Bone marrow (tissue), 2 donors: Measurements from ENCODE around the gene PAK1.

Experiments used
- DNase-seq, 2 donors: peaks; one replicate each; lab custom pipeline; 2025; lab: John Stamatoyannopoulos, UW

PAK1 gene

GRCh38 chr11:77370217-77370616 is 103.7 kb downstream of the PAK1 start:
- DNase-seq: no peak

- DNase-seq: no peak
Observed at GRCh38 chr11:77361184-77361583, 112.7 kb downstream of the PAK1 start.

DNA sequence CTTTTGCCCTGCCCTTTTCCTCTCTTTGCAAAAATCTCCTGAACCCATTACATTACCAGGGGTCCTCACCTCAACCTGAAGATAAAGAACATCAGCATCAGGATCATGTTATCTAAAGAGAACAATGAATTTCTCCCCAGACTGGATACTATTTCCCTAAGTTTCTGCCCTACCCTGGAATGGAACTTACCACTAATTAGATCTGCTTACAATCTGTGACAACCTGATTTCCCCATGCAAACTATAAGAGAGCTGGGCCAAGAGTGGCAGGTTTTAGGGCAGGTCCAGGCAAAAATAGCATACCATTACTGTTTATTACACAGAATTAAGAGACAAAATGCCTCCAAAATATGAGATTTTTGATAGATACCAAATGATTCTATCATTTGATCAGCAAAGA is 114.4 kb downstream of the PAK1 start:
- DNase-seq: no peak

- peak in 1 of 2 donors; percentile 7 for DNase-seq
Observed at GRCh38 chr11:77353131-77353530, 120.8 kb downstream of the PAK1 start.

- no peak for DNase-seq
Observed at GRCh38 chr11:77351281-77351886, 122.5 kb downstream of the PAK1 start.

- DNase-seq: no peak
Observed at GRCh38 chr11:77347948-77348347, 125.9 kb downstream of the PAK1 start.

DNA sequence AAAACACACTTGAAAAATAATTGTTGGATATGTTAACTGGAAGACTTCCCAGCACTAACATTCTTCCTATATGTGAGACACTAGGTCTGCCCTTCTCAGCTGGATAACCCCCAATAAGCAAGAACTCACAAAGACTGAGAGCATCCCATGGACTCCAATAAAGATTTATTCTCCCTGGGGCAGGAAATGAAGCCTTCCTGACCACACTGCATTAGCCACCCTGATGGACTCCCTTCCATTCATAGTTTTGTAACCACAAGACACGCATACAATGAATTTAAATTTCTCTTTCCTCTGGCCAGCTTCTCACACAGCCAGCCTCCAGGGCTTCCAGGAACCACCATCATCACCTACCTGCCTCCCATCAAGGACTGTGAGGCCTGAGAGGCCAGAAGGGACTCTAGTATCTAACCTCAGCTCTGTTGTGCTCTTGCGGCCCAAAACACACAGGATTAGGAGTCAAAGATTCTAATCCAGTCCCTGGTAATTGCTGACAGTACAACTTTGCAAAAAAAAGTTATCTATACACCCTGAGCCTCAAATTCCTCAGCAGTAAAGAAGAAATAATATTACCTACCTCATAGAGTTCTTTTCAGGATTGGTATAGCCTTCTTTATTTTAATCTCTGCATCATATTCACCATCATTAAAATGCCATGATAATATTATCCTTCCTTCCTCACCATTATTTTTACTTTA is 126.8 kb downstream of the PAK1 start:
- DNase-seq: no peak

DNA sequence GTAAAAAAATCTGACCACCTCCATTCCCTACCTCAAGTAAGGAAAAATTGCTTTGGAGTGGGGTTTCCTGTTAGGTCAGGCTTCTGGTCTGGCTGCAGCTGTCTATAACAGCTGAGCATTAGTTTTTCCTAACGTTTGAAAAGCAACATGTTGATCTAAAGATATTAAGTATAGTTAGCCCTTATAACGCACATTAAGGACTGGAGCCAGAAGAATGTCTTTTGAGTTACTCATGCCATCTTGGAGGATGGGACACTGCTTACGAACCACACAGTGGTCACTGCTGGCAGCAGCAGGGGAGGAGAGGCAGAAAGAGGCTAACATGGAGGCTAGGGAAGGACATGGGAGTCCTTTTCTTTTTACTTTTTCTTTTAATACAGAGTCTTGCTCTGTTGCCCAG is 128.3 kb downstream of the PAK1 start:
- DNase-seq: no peak

- no peak for DNase-seq
Observed at GRCh38 chr11:77340501-77340900, 133.4 kb downstream of the PAK1 start.

DNA sequence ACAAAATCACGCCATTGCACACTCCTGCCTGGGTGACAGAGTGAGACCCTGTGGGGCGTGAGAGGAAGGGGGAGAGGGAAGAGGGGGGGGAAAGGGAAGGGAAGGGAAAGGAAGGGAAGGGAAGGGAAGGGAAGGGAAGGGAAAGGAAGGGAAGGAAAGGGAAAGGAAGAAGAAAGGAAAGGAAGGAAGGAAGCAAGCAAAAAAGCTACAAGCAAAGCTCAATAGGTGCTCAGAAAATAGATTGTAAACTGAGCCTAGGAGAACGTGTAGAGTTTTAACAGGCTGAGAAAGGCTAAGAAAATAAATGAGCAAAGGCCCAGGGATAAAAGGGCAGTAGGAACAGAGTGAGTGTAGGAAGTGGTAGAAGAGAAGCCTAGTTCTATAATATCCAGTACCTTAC is 141.6 kb downstream of the PAK1 start:
- DNase-seq: no peak

GRCh38 chr11:77325159-77325558 is 148.7 kb downstream of the PAK1 start:
- no peak for DNase-seq

DNA sequence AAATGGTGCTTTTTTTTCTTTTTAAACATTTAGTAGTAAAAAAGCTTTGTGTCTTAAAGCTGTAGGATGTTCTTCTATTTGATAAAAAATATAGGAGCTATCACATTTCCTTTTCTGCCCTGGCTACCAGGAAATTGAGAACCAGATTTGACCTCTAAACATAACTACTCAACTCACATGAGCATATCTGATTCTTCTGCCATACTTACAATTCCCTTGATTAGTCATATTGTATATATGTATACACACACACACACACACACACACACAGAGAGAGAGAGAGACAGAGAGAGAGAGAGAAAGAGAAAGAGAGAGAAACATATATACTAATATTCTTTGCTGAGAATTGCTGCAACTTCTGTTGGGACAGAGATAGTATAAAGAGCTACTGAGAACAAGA is 149.4 kb downstream of the PAK1 start:
- DNase-seq: no peak

DNA sequence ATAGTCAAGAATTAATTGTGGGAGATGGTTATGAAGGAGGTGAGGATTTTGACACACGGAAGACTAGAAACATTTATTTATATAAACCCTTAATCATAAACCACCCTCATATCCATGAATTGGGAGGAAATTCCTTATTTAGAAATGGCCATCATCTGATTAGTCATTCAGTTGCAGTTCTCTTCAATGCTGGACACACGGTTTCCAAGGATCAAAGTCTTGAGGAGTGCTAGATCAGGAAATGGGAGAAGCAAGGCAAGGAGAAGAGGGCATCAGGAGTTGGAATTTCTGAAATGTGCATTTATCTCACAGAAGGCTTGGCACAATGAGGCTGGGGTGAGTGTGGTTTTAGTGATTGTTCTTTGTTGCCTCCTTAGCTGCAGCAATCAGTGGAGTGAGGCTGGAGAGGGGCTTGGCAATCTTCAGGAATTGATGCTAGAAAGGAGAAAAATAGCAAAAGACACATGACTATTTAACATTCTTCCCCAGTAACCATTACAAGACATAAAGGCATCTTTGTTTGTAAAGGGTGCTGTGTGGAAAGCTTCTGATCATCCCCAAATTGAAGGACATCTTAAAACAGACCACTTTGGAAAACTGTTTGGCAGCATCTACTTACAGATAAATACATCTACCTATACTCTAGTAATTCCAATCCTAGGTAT is 150.8 kb downstream of the PAK1 start:
- DNase-seq: no peak

DNA sequence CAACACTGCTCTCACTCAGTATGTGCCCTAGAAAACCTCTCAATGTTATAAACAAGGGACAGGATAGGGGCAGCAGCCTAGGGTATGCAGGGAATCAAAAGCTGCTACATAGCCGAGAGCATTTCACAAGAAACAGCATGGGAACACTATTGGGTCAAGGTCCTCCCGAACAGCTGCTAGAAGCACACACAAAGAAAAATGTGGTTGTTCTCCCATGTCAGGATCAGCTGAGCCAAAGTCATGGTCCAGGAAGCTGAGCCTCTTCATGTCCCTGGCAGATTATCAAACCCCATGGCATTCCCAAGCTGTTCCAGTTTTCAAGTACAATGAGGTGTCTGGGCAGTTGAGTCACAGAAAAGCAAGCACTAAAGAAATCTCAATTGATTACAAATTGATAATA is 151.4 kb downstream of the PAK1 start:
- no peak for DNase-seq

DNA sequence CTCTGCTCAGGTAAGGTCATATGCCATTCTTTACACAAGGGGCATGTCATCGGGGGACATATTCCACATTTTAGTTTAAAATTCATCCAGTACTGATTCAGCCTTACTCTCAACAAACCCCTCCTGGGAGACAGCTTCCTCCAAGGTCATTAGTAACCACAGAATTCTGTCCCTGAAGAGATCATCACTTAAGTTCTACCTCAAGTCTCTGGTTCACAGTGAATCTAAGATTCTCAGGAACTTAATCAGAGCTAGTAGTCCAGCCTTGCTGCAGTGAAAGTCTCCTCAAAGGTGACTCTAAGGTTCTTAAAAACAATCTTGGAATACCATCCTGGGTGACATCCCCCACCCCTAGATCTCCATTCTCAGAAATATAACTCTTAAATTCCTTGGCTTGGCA is 153.5 kb downstream of the PAK1 start:
- no peak for DNase-seq

GRCh38 chr11:77318600-77318999 is 155.3 kb downstream of the PAK1 start:
- no peak for DNase-seq

DNA sequence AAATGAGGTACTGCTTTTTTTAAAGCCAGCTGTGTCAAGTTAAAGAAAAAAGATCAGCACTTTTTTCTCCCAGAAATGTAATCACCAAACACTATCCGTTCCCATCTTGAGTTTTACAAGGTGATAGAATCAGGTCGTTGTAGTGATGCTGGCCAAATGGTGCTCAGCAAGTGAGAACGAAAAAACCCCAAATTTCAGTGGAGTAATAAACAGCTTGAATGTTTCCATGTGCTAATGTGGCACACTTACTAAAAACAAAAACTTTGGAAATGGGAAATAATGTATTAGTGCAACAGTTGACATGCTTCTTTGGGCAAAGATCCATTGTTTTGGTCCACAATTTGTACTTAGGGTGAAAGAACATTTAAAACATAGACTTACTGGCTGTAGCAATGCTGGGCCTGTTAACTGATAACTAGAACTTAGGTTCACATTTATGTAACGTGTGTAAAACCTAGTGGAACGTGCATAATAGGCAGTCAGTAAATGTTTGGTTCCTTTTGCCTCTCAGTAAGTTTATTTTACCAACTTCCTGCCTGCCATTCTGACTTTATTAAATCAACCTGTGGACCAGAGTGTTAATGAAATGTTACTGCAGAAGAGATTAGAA is 157.1 kb downstream of the PAK1 start:
- DNase-seq: no peak

- no peak for DNase-seq
Observed at GRCh38 chr11:77312107-77312506, 161.8 kb downstream of the PAK1 start.

- no peak for DNase-seq
Observed at GRCh38 chr11:77311701-77312100, 162.2 kb downstream of the PAK1 start.

- no peak for DNase-seq
Observed at GRCh38 chr11:77310721-77311120, 163.2 kb downstream of the PAK1 start.

DNA sequence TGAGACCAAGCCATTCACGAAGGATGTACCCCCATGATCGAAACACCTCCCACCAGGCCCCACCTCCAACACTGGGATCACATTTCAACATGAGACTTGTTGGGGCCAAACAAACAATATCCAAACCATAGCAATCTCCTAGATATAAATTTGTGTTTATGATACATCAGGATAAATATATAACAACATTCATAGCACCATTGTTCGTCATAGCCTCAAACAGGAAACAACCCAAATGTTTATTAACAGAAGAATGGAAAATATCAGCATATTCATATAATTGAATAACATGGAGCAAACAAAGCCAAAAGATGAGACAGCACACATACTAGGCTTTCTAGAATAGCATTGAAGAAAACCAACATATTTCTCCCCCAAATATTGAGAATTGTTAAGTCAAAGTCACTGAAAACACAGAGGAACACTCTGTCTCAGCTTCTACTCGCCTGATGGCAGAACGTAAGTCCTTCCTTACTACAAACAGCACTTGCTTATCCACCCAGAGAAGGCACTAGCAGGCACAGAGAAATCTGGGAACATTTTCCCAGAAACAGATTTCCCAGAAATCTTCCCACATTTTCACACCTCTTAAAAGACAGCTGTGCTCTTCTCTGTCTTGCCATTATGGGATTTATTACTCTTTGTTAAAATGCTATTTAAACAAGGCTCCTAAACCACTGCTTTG is 164.4 kb downstream of the PAK1 start:
- DNase-seq: no peak

GRCh38 chr11:77308838-77309237 is 165.1 kb downstream of the PAK1 start:
- DNase-seq: no peak

DNA sequence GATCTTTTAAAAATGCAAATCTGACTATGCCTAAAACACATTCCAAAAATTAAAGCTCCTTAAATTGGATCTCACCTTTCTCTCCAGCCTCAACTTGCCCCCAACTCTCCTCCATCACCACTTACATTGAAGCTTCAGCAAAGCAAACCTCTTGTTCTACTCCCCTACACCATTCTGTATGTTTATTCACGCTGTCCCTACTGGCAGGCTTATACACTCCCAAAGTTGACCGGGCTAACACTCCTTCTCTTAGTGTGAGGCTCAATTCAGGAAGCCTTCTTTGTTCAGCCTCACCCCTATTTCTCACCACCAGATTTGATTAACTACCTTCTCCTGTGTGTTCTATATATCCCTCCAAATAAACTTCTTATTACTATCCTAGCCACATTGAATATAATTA is 170.6 kb downstream of the PAK1 start:
- no peak for DNase-seq
